Astrocyte of the cerebellum (primary cell): ENCODE measurements around the gene LINGO1.

ENCODE experiments used
- DNase-seq: peaks from one replicate; pipeline ENCODE4 v3.0.0-alpha.2; 2011; ENCODE audit warnings: low read depth
- H3K4me3 ChIP-seq: 2 replicates; pipeline ENCODE4 v1.5.1; 2011; ENCODE audit warnings: mild to moderate bottlenecking, low read depth, low read length, moderate library complexity
- in situ Hi-C: cut with HindIII; loops from 2 replicates; pipeline ENCODE4 v1.10.0; 2017; ENCODE audit warnings: low sequenced_read_pairs
- TF ChIP-seq, protein P1 (sequence below): IDR thresholded peaks from 2 replicates; pipeline ENCODE4 v1.5.1; 2012; ENCODE audit warnings: low read length, low read depth, moderate library complexity, mild to moderate bottlenecking; ENCODE audit errors: missing control alignments

LINGO1 gene

GRCh38 chr15:77566092-77566491 lies 66.6 kb downstream of the LINGO1 start:
- no peak overlapping the region for H3K4me3 ChIP-seq
- DNase-seq: no peak
- in situ Hi-C loops: no loop called here
- TF ChIP-seq, protein P1, sequence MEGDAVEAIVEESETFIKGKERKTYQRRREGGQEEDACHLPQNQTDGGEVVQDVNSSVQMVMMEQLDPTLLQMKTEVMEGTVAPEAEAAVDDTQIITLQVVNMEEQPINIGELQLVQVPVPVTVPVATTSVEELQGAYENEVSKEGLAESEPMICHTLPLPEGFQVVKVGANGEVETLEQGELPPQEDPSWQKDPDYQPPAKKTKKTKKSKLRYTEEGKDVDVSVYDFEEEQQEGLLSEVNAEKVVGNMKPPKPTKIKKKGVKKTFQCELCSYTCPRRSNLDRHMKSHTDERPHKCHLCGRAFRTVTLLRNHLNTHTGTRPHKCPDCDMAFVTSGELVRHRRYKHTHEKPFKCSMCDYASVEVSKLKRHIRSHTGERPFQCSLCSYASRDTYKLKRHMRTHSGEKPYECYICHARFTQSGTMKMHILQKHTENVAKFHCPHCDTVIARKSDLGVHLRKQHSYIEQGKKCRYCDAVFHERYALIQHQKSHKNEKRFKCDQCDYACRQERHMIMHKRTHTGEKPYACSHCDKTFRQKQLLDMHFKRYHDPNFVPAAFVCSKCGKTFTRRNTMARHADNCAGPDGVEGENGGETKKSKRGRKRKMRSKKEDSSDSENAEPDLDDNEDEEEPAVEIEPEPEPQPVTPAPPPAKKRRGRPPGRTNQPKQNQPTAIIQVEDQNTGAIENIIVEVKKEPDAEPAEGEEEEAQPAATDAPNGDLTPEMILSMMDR: no peak

DNA sequence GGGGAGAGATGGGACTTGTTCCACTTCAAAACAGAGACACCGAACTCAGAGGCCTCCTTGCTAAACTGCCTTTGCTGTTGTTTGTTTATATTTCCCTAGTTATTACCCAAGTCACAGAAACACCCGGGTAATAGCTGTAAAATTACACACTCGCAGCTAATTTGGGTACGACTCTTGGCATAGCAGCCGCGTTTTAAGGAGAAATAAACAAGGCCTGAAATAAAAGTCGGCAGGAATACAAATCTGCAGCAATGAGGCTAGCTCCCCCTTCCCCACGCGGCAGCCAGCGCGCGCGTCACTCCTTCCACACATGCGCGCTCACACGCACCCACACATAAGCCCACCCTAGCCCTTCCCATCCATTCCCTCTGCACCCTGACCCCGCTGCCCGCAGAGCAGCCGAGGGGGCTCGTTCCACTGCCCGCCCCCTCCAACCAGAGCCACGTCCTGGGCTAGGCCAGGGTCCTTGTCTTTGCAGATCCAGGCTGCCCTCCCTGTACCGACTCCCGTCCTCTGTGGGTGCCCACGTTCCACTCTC lies 67.3 kb downstream of the LINGO1 start:
- TF ChIP-seq, protein P1: no peak
- no peak overlapping the region for H3K4me3 ChIP-seq
- DNase-seq: no peak
- in situ Hi-C loops: no loop called here

DNA sequence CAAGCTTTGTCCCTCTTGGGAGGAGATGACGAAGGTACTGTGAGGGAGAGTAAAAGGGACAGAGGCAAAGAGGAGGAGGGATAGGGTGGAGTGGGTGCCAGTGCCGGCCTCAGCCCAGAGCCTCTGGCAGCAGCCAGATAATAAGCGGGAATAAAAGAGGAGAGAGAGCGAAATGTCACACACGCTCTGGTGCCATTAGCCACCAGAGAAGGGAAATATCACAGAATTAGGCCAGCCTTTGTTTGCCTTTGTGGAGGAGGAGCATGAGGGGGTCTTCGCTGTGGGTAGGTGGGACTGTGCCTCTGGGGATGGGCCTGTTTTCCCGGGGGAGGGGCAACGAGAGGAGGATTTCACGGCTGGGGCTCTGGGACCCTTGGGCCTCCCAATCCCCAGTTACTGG lies 67.8 kb downstream of the LINGO1 start:
- DNase-seq: no peak
- in situ Hi-C loops: no loop called here
- no peak overlapping the region for H3K4me3 ChIP-seq
- TF ChIP-seq, protein P1: no peak

DNA sequence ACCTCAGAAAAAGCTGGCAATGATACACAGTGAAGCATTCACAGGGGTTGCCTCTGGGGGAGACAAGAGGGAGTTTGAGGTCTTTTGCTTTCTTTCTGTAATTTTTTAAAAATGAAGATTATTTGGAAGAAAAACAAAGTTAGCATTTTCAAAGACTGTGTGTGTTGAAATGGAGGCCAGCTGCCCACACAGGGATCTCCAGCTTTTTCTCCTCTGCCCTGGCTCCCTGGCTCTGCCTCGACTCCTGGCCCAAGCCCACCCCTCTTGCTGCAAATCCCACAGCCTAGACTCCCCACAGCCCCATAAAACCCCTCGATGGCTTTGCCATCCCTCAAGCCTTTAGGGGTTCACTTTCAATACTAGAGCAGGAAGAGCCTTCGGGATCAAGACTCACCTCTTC lies 68.4 kb downstream of the LINGO1 start:
- TF ChIP-seq, protein P1: no peak
- H3K4me3 ChIP-seq: no peak overlapping the region
- no peak for DNase-seq
- in situ Hi-C loops: no loop called here

- in situ Hi-C loops: no loop called here
- no peak for DNase-seq
- TF ChIP-seq, protein P1: no peak
- no peak overlapping the region for H3K4me3 ChIP-seq
Observed at GRCh38 chr15:77563623-77564156, 69.0 kb downstream of the LINGO1 start.
